ENCODE results near the gene ITPR1.

ITPR1 gene

DNA sequence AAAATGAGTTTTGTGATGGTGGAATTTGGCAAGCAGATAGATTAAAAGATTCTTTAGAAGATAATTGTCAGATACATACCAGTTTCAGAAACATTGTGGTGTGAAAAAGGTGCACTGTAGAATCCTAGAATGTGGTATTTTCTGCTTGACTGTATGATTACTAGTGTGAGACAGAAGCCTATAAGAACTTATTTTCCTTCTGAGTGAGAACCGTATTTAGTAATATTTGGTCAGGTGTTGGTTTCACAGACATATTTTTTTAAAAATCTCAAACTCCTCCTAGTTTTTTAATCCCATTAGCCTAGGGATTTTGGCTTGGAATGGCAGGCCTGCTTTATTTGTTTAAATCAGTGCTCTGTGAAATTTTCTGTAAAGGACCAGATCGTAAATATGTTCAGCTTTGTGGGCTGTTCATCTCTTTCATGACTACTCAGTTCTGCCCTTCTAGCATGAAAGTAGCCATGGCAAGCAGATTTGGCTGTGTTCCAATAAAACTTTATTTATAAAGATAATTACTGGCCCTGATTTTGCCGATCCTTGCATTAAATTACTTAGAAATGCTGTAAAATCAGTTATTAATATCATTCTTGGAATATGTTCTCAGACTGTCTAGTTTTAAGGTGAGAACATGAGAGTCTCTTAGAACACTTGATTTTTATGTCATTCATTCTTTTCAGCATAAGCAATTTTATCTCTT is 205.1 kb downstream of the ITPR1 start:
- no peak for TF ChIP-seq ZNF70 (CRISPR knock-in tag; IDR thresholded peaks at IDR 0.05)
- TF ChIP-seq ARNTL (CRISPR knock-in tag; IDR thresholded peaks at IDR 0.05; ENCODE audit: borderline replicate concordance, low read depth): no peak
- TF ChIP-seq ZFP3 (CRISPR knock-in tag; IDR thresholded peaks at IDR 0.05): no peak
- no peak for ATAC-seq

DNA sequence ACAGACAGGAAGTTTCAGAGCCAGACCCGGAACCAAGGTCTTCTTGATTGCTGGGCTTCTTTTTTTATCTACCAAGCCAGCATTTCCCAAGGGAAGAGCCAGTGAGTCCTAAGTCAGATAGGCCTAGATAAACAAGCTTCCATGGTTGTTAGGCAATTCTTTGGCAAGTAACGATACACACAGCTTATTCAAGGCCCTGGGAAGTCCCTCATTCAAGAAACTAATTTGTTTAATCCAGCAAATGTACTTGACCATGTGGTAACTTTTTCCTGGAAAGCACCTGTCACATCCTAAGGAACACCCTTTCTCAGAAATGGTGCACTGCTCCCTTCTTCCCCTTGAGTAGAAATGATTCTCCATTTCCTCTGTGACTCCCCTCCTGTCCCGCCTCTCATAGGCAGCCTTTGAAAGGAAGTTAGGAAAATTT is 209.9 kb downstream of the ITPR1 start:
- ATAC-seq: no peak
- TF ChIP-seq TOX (CRISPR knock-in tag; IDR thresholded peaks at IDR 0.05; ENCODE audit: borderline replicate concordance): no peak
- TF ChIP-seq ZNF8 (CRISPR knock-in tag; IDR thresholded peaks at IDR 0.05): no peak

DNA sequence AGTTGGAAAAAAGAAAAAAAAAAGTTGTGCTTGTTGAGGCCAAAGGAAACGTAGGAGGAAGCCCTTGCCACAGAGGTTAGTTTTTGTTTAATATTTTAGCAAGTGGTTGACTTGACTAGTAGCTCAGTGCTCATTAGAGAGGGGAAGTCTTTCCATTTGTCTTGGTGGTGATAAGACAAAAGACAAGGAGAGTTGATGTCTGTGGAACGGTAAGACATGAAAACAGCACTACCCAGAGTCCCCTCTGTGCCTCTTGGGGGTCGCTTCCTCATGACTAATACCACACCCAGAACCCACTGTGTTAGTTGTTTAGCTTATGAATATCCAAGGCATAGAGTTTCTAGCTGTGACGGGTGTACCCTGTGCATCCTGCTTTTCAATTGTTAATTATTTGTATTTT is 211.4 kb downstream of the ITPR1 start:
- no peak for ATAC-seq
- TF ChIP-seq ISL1 (CRISPR knock-in tag; IDR thresholded peaks at IDR 0.05) (no peak), OSR1 (CRISPR knock-in tag; IDR thresholded peaks at IDR 0.05) (no peak), SNAI2 (CRISPR knock-in tag; IDR thresholded peaks at IDR 0.05) (no peak), ZNF8 (CRISPR knock-in tag; IDR thresholded peaks at IDR 0.05) (no peak), TOX (CRISPR knock-in tag; IDR thresholded peaks at IDR 0.05; ENCODE audit: borderline replicate concordance) (no peak), ZFP3 (CRISPR knock-in tag; IDR thresholded peaks at IDR 0.05) (no peak), ARNTL (CRISPR knock-in tag; IDR thresholded peaks at IDR 0.05; ENCODE audit: borderline replicate concordance, low read depth) (no peak), GLIS3 (CRISPR knock-in tag; IDR thresholded peaks at IDR 0.05) (no peak), ZNF70 (CRISPR knock-in tag; IDR thresholded peaks at IDR 0.05) (no peak)
- TF ChIP-seq, protein P1, sequence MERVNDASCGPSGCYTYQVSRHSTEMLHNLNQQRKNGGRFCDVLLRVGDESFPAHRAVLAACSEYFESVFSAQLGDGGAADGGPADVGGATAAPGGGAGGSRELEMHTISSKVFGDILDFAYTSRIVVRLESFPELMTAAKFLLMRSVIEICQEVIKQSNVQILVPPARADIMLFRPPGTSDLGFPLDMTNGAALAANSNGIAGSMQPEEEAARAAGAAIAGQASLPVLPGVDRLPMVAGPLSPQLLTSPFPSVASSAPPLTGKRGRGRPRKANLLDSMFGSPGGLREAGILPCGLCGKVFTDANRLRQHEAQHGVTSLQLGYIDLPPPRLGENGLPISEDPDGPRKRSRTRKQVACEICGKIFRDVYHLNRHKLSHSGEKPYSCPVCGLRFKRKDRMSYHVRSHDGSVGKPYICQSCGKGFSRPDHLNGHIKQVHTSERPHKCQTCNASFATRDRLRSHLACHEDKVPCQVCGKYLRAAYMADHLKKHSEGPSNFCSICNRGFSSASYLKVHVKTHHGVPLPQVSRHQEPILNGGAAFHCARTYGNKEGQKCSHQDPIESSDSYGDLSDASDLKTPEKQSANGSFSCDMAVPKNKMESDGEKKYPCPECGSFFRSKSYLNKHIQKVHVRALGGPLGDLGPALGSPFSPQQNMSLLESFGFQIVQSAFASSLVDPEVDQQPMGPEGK (CRISPR knock-in tag; IDR thresholded peaks at IDR 0.05; ENCODE audit: borderline replicate concordance): no peak
- TF ChIP-seq, protein P2, sequence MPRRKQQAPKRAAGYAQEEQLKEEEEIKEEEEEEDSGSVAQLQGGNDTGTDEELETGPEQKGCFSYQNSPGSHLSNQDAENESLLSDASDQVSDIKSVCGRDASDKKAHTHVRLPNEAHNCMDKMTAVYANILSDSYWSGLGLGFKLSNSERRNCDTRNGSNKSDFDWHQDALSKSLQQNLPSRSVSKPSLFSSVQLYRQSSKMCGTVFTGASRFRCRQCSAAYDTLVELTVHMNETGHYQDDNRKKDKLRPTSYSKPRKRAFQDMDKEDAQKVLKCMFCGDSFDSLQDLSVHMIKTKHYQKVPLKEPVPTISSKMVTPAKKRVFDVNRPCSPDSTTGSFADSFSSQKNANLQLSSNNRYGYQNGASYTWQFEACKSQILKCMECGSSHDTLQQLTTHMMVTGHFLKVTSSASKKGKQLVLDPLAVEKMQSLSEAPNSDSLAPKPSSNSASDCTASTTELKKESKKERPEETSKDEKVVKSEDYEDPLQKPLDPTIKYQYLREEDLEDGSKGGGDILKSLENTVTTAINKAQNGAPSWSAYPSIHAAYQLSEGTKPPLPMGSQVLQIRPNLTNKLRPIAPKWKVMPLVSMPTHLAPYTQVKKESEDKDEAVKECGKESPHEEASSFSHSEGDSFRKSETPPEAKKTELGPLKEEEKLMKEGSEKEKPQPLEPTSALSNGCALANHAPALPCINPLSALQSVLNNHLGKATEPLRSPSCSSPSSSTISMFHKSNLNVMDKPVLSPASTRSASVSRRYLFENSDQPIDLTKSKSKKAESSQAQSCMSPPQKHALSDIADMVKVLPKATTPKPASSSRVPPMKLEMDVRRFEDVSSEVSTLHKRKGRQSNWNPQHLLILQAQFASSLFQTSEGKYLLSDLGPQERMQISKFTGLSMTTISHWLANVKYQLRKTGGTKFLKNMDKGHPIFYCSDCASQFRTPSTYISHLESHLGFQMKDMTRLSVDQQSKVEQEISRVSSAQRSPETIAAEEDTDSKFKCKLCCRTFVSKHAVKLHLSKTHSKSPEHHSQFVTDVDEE (CRISPR knock-in tag; IDR thresholded peaks at IDR 0.05): no peak
- TF ChIP-seq, protein P3, sequence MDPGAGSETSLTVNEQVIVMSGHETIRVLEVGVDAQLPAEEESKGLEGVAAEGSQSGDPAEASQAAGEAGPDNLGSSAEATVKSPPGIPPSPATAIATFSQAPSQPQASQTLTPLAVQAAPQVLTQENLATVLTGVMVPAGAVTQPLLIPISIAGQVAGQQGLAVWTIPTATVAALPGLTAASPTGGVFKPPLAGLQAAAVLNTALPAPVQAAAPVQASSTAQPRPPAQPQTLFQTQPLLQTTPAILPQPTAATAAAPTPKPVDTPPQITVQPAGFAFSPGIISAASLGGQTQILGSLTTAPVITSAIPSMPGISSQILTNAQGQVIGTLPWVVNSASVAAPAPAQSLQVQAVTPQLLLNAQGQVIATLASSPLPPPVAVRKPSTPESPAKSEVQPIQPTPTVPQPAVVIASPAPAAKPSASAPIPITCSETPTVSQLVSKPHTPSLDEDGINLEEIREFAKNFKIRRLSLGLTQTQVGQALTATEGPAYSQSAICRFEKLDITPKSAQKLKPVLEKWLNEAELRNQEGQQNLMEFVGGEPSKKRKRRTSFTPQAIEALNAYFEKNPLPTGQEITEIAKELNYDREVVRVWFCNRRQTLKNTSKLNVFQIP (CRISPR knock-in tag; IDR thresholded peaks at IDR 0.05; ENCODE audit: borderline replicate concordance, low read depth): no peak
- TF ChIP-seq, protein P4, sequence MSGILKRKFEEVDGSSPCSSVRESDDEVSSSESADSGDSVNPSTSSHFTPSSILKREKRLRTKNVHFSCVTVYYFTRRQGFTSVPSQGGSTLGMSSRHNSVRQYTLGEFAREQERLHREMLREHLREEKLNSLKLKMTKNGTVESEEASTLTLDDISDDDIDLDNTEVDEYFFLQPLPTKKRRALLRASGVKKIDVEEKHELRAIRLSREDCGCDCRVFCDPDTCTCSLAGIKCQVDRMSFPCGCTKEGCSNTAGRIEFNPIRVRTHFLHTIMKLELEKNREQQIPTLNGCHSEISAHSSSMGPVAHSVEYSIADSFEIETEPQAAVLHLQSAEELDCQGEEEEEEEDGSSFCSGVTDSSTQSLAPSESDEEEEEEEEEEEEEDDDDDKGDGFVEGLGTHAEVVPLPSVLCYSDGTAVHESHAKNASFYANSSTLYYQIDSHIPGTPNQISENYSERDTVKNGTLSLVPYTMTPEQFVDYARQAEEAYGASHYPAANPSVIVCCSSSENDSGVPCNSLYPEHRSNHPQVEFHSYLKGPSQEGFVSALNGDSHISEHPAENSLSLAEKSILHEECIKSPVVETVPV (CRISPR knock-in tag; IDR thresholded peaks at IDR 0.05): no peak

DNA sequence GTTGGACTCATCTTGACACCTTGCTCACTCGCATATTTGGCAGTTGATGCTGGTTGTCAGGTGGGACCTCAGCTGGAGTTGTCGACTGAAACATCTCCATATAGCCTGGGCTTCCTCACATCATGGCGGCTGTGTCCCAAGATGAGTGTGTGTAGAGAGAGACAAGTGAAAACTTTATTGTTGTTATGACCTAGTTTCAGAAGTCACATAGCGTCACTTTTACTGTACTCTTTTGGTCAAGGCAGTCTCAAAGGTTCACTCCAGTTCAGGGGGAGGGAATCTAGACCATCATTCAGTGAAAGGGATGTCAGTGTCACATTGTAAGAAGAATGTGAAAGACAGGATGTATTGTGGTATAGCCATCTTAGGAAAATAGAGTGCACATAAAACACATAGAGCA is 214.2 kb downstream of the ITPR1 start:
- no peak for TF ChIP-seq GLIS3 (CRISPR knock-in tag; IDR thresholded peaks at IDR 0.05)
- no peak for TF ChIP-seq SNAI2 (CRISPR knock-in tag; IDR thresholded peaks at IDR 0.05)
- TF ChIP-seq, protein P2 (CRISPR knock-in tag; IDR thresholded peaks at IDR 0.05): no peak
- TF ChIP-seq PPARA (CRISPR knock-in tag; IDR thresholded peaks at IDR 0.05; ENCODE audit: borderline replicate concordance): no peak
- TF ChIP-seq, protein P5, sequence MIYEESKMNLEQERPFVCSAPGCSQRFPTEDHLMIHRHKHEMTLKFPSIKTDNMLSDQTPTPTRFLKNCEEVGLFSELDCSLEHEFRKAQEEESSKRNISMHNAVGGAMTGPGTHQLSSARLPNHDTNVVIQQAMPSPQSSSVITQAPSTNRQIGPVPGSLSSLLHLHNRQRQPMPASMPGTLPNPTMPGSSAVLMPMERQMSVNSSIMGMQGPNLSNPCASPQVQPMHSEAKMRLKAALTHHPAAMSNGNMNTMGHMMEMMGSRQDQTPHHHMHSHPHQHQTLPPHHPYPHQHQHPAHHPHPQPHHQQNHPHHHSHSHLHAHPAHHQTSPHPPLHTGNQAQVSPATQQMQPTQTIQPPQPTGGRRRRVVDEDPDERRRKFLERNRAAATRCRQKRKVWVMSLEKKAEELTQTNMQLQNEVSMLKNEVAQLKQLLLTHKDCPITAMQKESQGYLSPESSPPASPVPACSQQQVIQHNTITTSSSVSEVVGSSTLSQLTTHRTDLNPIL (CRISPR knock-in tag; IDR thresholded peaks at IDR 0.05; ENCODE audit: low read depth): no peak
- ATAC-seq: no peak

Data from SK-N-SH treated with all-trans-retinoic acid at 6 μM for 48 hours (cell line).